ENCODE measurements around the gene BRAT1.

- TF ChIP-seq CTCF (IDR thresholded peaks at IDR 0.05; ENCODE audit: insufficient read depth, low read depth, low read length) (no peak), EZH2 (IDR thresholded peaks at IDR 0.05; ENCODE audit: insufficient read depth, low read length) (no peak)
Measured at GRCh38 chr7:2490181-2490651, 65.1 kb downstream of the BRAT1 start.

Measured in astrocyte (in vitro differentiated cells and primary cell).